HepG2 (cell line): ENCODE results near the gene GLB1L.

Experiments used
- CREB1 ChIP-seq, 2 experiments: fragments of 450-650 bp in 1 of 2; IDR thresholded peaks; 2 replicates each; pipeline ENCODE4 v1.6.1; 2016 to 2017; ENCODE audit warnings: control low read depth in 1 of 2, mild to moderate bottlenecking in 1 of 2, missing compliant biosample characterization in 1 of 2, missing genetic modification characterization in 1 of 2
- CTCF ChIP-seq: sonication (generic); formaldehyde crosslinking; IDR thresholded peaks from 2 replicates; pipeline ENCODE4 v1.5.0; 2020; ENCODE audit warnings: mild to moderate bottlenecking, missing genetic modification reagents, moderate library complexity
- EP300 ChIP-seq, 3 experiments: sonication (generic) in 1 of 3; formaldehyde crosslinking in 1 of 3; IDR thresholded peaks; 2 replicates each; pipeline versions ENCODE4 v1.5.1 to v1.6.1; 2011 to 2020; ENCODE audit warnings: low read depth in 2 of 3, low read length in 2 of 3, borderline replicate concordance in 1 of 3, improper control_type of control experiment in 1 of 3, mild to moderate bottlenecking in 1 of 3, missing genetic modification reagents in 1 of 3, moderate library complexity in 1 of 3
- FOXC1 ChIP-seq: sonication (generic); formaldehyde crosslinking; IDR thresholded peaks from 2 replicates; pipeline ENCODE4 v1.8.0; 2022; ENCODE audit warnings: mild to moderate bottlenecking, missing genetic modification reagents, borderline replicate concordance
- NPAS2 ChIP-seq: sonication (generic); formaldehyde crosslinking; IDR thresholded peaks from 2 replicates; pipeline ENCODE4 v1.8.0; 2022; ENCODE audit warnings: mild to moderate bottlenecking, missing genetic modification reagents, borderline replicate concordance
- SP1 ChIP-seq, 2 experiments: fragments of 450-650 bp in 1 of 2; sonication (generic) in 1 of 2; formaldehyde crosslinking in 1 of 2; IDR thresholded peaks; 2 replicates each; pipeline versions ENCODE4 v1.4.0 to v1.6.1; 2016 to 2020; ENCODE audit warnings: missing genetic modification reagents in 1 of 2
- ZNF549 ChIP-seq: sonication (generic); formaldehyde crosslinking; IDR thresholded peaks from 2 replicates; pipeline ENCODE4 v1.5.0; 2020; ENCODE audit warnings: missing genetic modification reagents

GRCh38 chr2:219199470-219200211 lies 45.6 kb downstream of the GLB1L start:
- TF ChIP-seq CREB1 (IDR thresholded peaks at IDR 0.05) (no peak), CREB1 (CRISPR knock-in tag; IDR thresholded peaks at IDR 0.05) (no peak), SP1 (IDR thresholded peaks at IDR 0.05) (no peak), SP1 (CRISPR knock-in tag; IDR thresholded peaks at IDR 0.05) (no peak), FOXC1 (CRISPR knock-in tag) (no peak), CTCF (no peak), EP300 (IDR thresholded peaks at IDR 0.05; ENCODE audit: low read depth in 2 of 2, low read length in 2 of 2) (no peak), EP300 (CRISPR knock-in tag; IDR thresholded peaks at IDR 0.05; ENCODE audit: borderline replicate concordance) (no peak), NPAS2 (no peak), ZNF549 (CRISPR knock-in tag) (no peak)
